GM19025 (cell line): ENCODE measurements around the gene TUBB4B.
"Not testable (repeated sequence)": the region's sequence is repeated elsewhere in the genome, so short reads cannot be mapped to it uniquely, and the experiment has no call there.

Experiments
- ATAC-seq: cut with Tn5 transposase; IDR thresholded peaks from one replicate; pipeline ENCODE4 v1.9.1; 2021; ENCODE audit warnings: mild to moderate bottlenecking, low read depth, moderate library complexity; ENCODE audit not compliant: unreplicated experiment

The TUBB4B gene

GRCh38 chr9:137235424-137236237, 5.5 kb upstream of the TUBB4B start:
- ATAC-seq = no peak

GRCh38 chr9:137236238-137236935, 4.7 kb upstream of the TUBB4B start:
- no peak for ATAC-seq

GRCh38 chr9:137236936-137237421, 4.1 kb upstream of the TUBB4B start:
- ATAC-seq = no peak

- no peak for ATAC-seq
Measured at GRCh38 chr9:137237759-137238726, 3.0 kb upstream of the TUBB4B start.

- ATAC-seq = not testable (repeated sequence)
Measured at GRCh38 chr9:137239541-137240200, 1.4 kb upstream of the TUBB4B start.

- ATAC-seq = peak; percentile 14
Measured at GRCh38 chr9:137240318-137240840, 708 bp upstream of the TUBB4B start.

GRCh38 chr9:137241490-137242268, 592 bp downstream of the TUBB4B start:
- ATAC-seq = peak; percentile 4

GRCh38 chr9:137242269-137243203, 1.4 kb downstream of the TUBB4B start:
- ATAC-seq = no peak

GRCh38 chr9:137243266-137243625, 2.2 kb downstream of the TUBB4B start:
- ATAC-seq = not testable (repeated sequence)

GRCh38 chr9:137243626-137244485, 2.8 kb downstream of the TUBB4B start:
- no peak for ATAC-seq

- no peak for ATAC-seq
Measured at GRCh38 chr9:137244486-137245449, 3.7 kb downstream of the TUBB4B start.

GRCh38 chr9:137245450-137246421, 4.6 kb downstream of the TUBB4B start:
- ATAC-seq = no peak

- no peak for ATAC-seq
Measured at GRCh38 chr9:137247135-137247915, 6.2 kb downstream of the TUBB4B start.

GRCh38 chr9:137247916-137248175, 6.8 kb downstream of the TUBB4B start:
- no peak for ATAC-seq
